ENCODE data around the gene DNM1.
A peak's percentile ranks its signal among the peaks of the same experiment; 100 is the strongest.

DNM1 gene

GRCh38 chr9:128244837-128245231, 41.7 kb downstream of the DNM1 start:
- peaks cover 14% of the 10 kb centered on the region for H3K4me1 ChIP-seq (ENCODE audit: insufficient read depth, insufficient read length)
- H3K27me3 ChIP-seq (ENCODE audit: insufficient read depth, insufficient read length), result no peaks in the 10 kb centered on the region
- no peaks in the 10 kb centered on the region for H3K9me3 ChIP-seq (ENCODE audit: insufficient read depth, low read length)
- peaks cover 38% of the 10 kb centered on the region for H3K36me3 ChIP-seq (ENCODE audit: insufficient read depth, insufficient read length, low read length)
- H3K9ac ChIP-seq (ENCODE audit: insufficient read length, low read depth), result no peak overlapping the region
- no peak for DNase-seq (ENCODE audit: low read depth, low spot score)
- H3K4me3 ChIP-seq (ENCODE audit: insufficient read length, low read depth), result no peak overlapping the region
- TF ChIP-seq YY1 (IDR thresholded peaks at IDR 0.05; ENCODE audit: insufficient read depth, insufficient read length) (no peak), SUZ12 (IDR thresholded peaks at IDR 0.05; ENCODE audit: extremely low read depth, insufficient read depth, insufficient read length) (no peak), ZNF274 (IDR thresholded peaks at IDR 0.05; ENCODE audit: low read depth, low read length) (no peak)

- no peak for TF ChIP-seq YY1 (IDR thresholded peaks at IDR 0.05; ENCODE audit: insufficient read depth, insufficient read length)
- TF ChIP-seq SUZ12 (IDR thresholded peaks at IDR 0.05; ENCODE audit: extremely low read depth, insufficient read depth, insufficient read length), result no peak
- TF ChIP-seq ZNF274 (IDR thresholded peaks at IDR 0.05; ENCODE audit: low read depth, low read length), result no peak
- H3K27me3 ChIP-seq (ENCODE audit: insufficient read depth, insufficient read length), result no peaks in the 10 kb centered on the region
- peaks cover 36% of the 10 kb centered on the region for H3K36me3 ChIP-seq (ENCODE audit: insufficient read depth, insufficient read length, low read length)
- no peaks in the 10 kb centered on the region for H3K9me3 ChIP-seq (ENCODE audit: insufficient read depth, low read length)
- H3K4me3 ChIP-seq (ENCODE audit: insufficient read length, low read depth), result no peak overlapping the region
- H3K4me1 ChIP-seq (ENCODE audit: insufficient read depth, insufficient read length), result peaks cover 16% of the 10 kb centered on the region
- H3K9ac ChIP-seq (ENCODE audit: insufficient read length, low read depth), result no peak overlapping the region
- no peak for DNase-seq (ENCODE audit: low read depth, low spot score)
Measured at GRCh38 chr9:128245421-128246151, 42.4 kb downstream of the DNM1 start.

GRCh38 chr9:128246471-128246870, 43.3 kb downstream of the DNM1 start:
- Histone ChIP-seq H3K27me3 (ENCODE audit: insufficient read depth, insufficient read length) (no peaks in the 10 kb centered on the region), H3K9ac (ENCODE audit: insufficient read length, low read depth) (no peak overlapping the region), H3K9me3 (ENCODE audit: insufficient read depth, low read length) (no peaks in the 10 kb centered on the region), H3K4me3 (ENCODE audit: insufficient read length, low read depth) (no peak overlapping the region), H3K36me3 (ENCODE audit: insufficient read depth, insufficient read length, low read length) (peaks cover 34% of the 10 kb centered on the region), H3K4me1 (ENCODE audit: insufficient read depth, insufficient read length) (peaks cover 16% of the 10 kb centered on the region)
- DNase-seq (ENCODE audit: low read depth, low spot score), result no peak
- TF ChIP-seq YY1 (IDR thresholded peaks at IDR 0.05; ENCODE audit: insufficient read depth, insufficient read length) (no peak), SUZ12 (IDR thresholded peaks at IDR 0.05; ENCODE audit: extremely low read depth, insufficient read depth, insufficient read length) (no peak), ZNF274 (IDR thresholded peaks at IDR 0.05; ENCODE audit: low read depth, low read length) (no peak)

GRCh38 chr9:128247226-128247803, 44.1 kb downstream of the DNM1 start:
- DNase-seq (ENCODE audit: low read depth, low spot score), result no peak
- Histone ChIP-seq H3K27me3 (ENCODE audit: insufficient read depth, insufficient read length) (no peaks in the 10 kb centered on the region), H3K4me1 (ENCODE audit: insufficient read depth, insufficient read length) (peaks cover 16% of the 10 kb centered on the region), H3K9me3 (ENCODE audit: insufficient read depth, low read length) (no peaks in the 10 kb centered on the region), H3K9ac (ENCODE audit: insufficient read length, low read depth) (no peak overlapping the region), H3K4me3 (ENCODE audit: insufficient read length, low read depth) (no peak overlapping the region), H3K36me3 (ENCODE audit: insufficient read depth, insufficient read length, low read length) (peaks cover 41% of the 10 kb centered on the region)
- TF ChIP-seq YY1 (IDR thresholded peaks at IDR 0.05; ENCODE audit: insufficient read depth, insufficient read length) (no peak), SUZ12 (IDR thresholded peaks at IDR 0.05; ENCODE audit: extremely low read depth, insufficient read depth, insufficient read length) (no peak), ZNF274 (IDR thresholded peaks at IDR 0.05; ENCODE audit: low read depth, low read length) (no peak)

- Histone ChIP-seq H3K27me3 (ENCODE audit: insufficient read depth, insufficient read length) (no peaks in the 10 kb centered on the region), H3K9me3 (ENCODE audit: insufficient read depth, low read length) (no peaks in the 10 kb centered on the region), H3K4me1 (ENCODE audit: insufficient read depth, insufficient read length) (peaks cover 16% of the 10 kb centered on the region), H3K4me3 (ENCODE audit: insufficient read length, low read depth) (no peak overlapping the region), H3K36me3 (ENCODE audit: insufficient read depth, insufficient read length, low read length) (peaks cover 60% of the 10 kb centered on the region), H3K9ac (ENCODE audit: insufficient read length, low read depth) (no peak overlapping the region)
- no peak for DNase-seq (ENCODE audit: low read depth, low spot score)
- TF ChIP-seq YY1 (IDR thresholded peaks at IDR 0.05; ENCODE audit: insufficient read depth, insufficient read length) (no peak), SUZ12 (IDR thresholded peaks at IDR 0.05; ENCODE audit: extremely low read depth, insufficient read depth, insufficient read length) (no peak), ZNF274 (IDR thresholded peaks at IDR 0.05; ENCODE audit: low read depth, low read length) (no peak)
Measured at GRCh38 chr9:128249558-128249907, 46.4 kb downstream of the DNM1 start.

- Histone ChIP-seq H3K27me3 (ENCODE audit: insufficient read depth, insufficient read length) (no peaks in the 10 kb centered on the region), H3K4me3 (ENCODE audit: insufficient read length, low read depth) (no peak overlapping the region), H3K9ac (ENCODE audit: insufficient read length, low read depth) (no peak overlapping the region), H3K9me3 (ENCODE audit: insufficient read depth, low read length) (no peaks in the 10 kb centered on the region), H3K36me3 (ENCODE audit: insufficient read depth, insufficient read length, low read length) (peaks cover 60% of the 10 kb centered on the region), H3K4me1 (ENCODE audit: insufficient read depth, insufficient read length) (peaks cover 20% of the 10 kb centered on the region)
- DNase-seq (ENCODE audit: low read depth, low spot score), result peak; percentile 48
- TF ChIP-seq SUZ12 (IDR thresholded peaks at IDR 0.05; ENCODE audit: extremely low read depth, insufficient read depth, insufficient read length), result no peak
- TF ChIP-seq YY1 (IDR thresholded peaks at IDR 0.05; ENCODE audit: insufficient read depth, insufficient read length), result no peak
- TF ChIP-seq ZNF274 (IDR thresholded peaks at IDR 0.05; ENCODE audit: low read depth, low read length), result no peak
Measured at GRCh38 chr9:128249908-128250838, 47.0 kb downstream of the DNM1 start.
